GM18858 (cell line): ENCODE measurements around the gene C1QTNF7.
A peak's percentile ranks its signal among the peaks of the same experiment; 100 is the strongest.

ENCODE experiments used
- ATAC-seq: cut with Tn5 transposase; IDR thresholded peaks from one replicate; pipeline ENCODE4 v1.9.1; 2021; ENCODE audit not compliant: unreplicated experiment

The C1QTNF7 gene

DNA sequence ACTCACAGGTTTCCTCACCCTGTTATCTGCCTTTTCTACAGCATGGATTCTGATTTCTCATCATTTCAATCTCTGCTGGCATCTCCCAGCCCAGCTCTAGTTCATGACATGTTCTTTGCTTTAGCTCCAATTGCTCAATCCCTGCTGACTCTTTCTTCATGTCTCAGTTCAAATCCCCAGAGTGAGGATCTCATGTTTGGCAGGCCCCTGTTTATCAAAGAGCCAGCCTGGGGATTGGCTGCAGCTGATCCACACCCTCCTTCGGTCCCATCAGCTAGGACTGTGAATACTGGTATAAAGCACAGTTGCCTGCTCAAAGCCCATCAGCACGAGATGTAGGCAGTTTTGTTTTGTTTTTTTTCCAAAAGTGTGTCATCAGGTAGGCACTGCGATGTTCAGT lies 27.5 kb downstream of the C1QTNF7 start:
- ATAC-seq: no peak

DNA sequence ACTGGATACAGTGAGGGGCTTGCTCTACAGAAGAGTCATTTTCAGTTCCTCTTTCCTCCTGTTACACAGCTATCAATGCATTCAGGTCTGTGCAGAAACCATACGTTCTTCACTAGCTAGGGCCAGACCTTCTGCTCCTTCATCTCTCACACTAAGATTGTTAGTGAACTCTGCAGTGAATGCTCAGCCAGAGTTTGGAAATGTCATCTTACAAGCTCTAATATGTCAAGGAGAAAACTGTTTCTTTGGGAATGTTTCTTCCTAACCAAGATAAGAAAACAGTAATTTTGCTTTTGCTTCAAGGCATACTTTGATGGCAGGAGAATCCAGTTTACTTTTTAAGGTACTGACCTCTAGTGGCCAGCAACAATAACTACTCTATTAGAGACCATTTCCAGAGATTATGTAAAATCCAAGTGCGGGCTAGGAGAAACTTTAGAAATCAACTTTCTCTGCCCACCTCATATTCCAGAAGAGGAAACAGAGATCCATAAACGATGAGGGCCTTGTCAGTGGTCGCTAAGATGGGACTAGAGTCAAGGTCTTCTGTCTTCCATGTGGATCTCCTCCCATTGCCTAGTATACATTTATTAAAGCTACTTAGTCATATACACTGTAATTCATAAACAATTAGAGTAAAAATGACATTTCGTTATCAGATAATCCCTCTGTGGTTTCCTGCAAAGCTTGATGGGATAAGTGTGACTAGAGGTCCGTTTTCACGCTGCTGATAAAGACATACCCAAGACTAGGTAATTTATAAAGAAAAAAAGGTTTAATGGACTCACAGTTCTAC lies 29.8 kb downstream of the C1QTNF7 start:
- ATAC-seq: peak; percentile 99

DNA sequence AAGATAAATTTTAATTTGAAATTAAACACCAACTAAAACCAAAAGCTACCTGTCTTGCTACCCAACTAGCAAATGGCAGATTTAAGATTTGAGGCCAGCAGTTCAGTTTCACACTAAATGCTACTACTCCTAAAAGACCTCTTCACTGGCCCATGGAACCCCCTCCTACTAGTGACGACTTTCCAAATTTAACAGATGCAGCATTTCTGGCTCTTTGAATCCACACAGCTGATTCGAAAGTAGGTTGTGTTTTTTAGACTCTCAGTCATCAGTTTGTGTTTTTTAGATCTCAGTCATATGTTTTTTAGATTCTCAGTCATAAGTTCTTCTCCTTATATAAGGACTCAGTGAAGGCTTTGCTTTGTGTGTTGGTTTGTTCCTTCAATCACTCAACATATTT lies 30.8 kb downstream of the C1QTNF7 start:
- ATAC-seq: no peak

DNA sequence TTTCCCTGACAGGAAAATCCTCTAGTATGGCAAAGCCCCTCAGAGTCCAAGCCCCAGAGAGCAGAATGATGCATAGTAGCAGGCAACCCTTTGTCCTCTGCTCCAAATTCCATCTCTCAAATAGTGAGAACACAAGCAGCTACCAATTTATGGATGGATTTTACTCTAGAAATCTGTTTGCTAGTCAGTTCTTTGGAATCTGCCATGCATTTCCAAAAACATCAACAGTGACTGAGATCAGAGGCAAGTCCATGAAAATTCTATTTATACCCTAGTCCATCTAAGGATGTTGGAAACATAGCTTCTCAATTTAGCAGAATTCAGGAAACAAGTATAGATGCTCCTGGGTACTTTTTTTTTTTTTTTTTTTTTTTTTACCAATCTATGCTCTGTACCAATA lies 31.9 kb downstream of the C1QTNF7 start:
- no peak for ATAC-seq

DNA sequence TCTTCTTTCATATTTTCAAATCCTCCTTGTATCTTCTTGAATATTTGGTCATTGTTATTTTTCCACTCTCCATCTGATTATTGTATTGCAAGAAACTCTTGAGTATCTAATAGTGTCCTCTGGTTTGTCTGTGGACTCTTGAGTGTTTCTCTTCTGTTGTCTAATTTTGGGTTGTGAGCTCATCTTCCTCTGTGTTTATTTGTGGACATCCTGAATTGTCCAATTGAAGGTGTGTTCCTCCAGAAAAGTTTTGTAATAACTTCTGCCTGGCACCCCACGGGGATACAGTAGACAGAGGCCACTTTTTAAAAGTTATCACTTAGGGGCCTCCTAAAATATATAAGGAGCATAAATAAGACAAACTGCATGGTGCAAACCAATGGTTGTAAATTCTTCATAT lies 38.8 kb downstream of the C1QTNF7 start:
- ATAC-seq: no peak

DNA sequence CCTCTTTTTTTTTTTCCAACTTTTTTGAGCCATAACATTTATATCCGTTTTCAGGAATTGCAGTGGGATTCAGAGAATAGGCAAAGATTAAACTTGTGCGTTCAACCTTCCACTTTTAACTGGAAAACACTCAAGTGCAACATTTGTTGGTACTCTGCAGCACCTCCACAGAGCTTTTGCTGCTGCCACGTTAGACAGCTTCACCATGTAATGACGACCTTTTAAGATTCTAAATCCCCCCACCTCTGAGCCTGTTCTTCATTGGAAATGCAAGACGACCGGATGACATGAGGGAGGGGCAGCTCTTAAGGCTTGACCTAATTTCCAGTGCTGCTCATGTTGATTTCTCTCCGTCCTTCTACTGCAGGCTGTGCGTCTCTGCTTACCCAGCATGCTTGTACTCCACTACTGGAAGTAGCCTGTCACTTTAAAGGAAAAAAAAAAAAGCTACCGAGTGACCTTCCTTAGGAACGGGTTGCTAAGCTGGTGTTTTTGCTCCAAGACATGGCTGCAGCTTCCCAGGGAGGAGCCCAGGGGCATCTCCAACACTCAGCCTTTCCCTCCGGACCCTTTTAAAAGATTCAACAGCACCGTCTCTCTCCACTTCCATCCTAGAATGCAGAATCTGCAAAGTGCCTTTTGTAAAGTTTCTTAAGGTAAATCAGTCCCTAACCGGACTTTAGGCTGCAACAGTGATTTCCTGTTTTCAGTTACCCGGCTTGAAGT lies 41.7 kb downstream of the C1QTNF7 start, which contains the start of gene CC2D2A:
Gene CC2D2A, plus strand, starts transcription at position 481 of the 726 bp plus-strand sequence. CDS start 6,051 bp downstream, outside the sequence.
- ATAC-seq: no peak

DNA sequence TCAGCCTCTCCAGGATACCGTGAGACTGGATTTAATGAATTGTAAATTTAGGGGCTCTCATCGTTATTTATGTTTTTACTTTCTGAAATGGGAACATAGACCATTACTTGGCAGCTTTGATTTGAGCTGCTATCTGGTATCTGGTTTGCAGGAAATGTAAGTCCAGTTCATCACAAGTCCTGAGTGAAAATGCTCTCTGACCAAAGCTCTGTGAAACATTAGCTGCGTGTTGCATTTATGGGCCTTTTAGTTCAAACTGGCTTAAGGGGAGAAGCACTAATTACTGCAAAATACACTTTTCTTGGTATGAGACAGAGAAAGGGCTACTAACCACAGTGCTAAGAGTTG lies 42.3 kb downstream of the C1QTNF7 start:
- no peak for ATAC-seq

DNA sequence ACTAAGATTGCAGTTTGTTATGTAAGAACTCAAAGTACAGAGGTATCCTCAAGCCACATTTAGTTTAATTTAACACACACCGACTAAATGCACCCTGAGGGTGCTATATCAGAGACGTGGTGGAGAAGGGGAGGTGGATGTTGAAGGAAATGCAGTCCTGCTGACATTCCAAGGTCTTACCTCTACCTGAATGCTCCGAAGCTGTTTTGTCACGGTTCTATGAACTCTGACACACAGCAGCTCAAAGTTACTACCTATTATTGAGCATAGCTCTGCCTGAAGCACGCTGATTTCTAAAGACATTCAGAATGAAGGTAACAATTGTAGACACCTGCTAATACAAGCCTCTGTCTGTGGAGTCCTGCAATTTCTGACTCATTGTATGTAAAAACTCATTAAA lies 48.6 kb downstream of the C1QTNF7 start:
- ATAC-seq: no peak

DNA sequence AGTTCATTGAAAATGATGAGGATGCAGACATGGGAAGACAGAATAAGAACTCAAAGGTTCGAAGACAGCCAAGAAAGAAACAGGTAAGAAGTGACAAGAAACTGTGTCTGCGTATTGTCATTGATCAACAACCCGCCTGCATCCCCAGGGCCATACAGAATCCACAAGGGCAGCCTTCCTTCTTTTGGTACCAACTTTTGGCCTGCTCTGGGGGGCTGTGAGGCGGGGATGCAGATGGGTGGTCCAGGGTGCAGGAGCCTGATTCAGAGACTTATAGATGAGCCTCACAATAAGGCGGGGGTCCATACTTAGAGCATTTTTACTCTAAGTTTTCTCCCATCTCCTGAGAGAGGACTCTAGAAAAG lies 50.9 kb downstream of the C1QTNF7 start:
- ATAC-seq: no peak

DNA sequence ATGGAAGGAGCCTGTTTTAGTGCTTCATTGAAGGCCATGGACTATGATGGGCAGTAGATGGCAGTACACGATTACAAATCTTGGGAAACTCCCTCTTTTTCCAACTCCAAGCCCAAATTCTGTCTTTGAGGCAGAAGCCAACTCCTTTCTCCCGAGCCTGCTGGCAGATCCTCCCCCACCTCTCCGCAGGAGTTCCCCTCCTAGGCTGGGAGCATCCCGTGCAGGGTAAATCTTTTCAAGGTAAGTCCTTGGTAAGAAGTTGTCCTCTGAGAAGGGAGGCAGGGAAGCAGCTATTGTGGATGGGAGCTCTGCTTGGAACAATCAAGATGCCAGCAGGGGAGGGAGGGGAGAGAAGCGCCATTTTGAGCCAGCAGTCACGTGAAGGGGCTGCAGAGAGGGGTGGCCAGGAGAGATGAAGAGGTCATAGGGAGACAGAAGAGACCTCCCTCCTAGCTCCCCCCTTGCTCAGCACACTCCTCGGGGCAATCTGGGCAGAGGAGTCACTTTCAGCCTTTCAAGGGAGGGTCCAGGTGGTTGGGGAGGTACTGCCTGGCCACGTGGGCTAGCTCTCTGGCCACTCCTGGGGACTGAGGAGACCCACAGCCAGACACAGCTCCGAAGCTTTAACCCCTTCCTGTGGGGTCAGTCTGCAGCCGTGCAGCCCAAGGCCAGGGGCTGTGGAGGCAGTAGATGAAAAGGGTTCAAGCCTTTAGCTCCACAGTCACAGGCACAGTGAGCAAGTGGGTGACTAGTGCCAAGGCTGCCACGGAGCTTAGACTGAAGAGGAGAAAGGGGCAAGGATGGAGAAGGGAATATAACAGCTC lies 51.5 kb downstream of the C1QTNF7 start:
- ATAC-seq: no peak

DNA sequence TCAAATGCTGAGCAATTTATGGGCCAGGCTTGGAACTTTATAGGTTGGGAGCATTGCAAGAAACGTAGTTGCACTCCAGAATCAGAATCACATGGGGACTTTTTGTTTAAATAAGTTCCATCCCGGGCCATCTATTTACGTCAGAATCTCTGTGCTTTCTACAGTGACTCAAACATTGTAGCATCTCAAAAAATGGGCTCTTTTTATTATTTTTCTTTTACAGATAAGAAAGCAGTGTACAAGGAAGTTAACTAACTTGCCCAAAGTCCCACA lies 52.0 kb downstream of the C1QTNF7 start:
- no peak for ATAC-seq

DNA sequence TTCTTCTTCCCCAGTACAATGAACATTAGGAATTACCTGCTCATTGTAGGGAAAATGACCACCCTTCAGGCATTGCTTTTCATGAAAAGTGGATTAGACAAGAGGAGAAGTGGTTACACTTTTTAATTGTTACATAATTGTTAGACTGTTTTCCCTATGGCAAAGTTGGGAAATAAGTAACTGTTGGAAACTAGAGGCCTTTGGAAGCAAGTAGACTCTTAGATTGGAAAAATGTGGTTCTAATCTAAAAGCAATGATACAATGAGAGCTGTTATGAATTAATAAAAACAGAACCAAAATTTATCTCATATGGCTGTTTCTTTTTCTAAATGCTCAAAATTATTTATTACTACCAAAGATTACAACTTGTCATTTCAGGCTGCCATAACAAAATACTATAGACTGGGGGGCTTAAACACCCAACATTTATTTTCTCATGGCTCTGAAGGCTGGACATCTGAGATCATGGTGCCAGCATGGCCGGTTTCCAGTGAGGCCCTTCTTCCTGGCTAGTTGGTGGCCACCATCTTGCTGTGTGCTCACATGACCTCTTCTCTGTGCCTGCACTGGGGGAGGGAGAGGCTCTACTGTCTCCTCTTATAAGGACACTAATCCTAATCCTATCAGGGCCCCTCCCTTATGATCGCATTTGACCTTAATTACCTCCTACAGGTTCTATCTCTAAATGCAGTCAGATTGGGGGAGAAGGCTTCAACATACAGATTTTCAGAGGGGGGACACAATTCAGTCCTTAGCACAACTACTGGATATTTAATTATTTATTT lies 54.3 kb downstream of the C1QTNF7 start:
- ATAC-seq: no peak

DNA sequence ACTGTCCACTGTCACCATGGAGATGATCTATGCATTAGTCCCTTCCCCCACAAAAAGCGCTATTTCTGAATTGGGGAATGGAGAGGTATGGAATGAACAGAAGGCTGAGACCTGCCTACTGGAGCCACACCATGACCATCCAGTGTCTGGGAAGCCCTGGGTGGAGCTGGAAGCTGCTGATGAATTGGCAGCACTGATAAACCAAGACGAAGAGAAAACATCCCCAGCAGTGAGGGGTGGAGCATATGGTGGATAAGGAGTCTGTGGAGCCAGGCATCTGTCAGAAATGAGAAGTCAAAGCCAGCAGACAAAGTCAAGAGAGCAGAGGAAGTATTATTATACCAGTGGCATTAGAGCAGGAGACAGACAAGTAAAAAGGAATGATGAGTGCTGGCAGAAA lies 55.0 kb downstream of the C1QTNF7 start:
- no peak for ATAC-seq

DNA sequence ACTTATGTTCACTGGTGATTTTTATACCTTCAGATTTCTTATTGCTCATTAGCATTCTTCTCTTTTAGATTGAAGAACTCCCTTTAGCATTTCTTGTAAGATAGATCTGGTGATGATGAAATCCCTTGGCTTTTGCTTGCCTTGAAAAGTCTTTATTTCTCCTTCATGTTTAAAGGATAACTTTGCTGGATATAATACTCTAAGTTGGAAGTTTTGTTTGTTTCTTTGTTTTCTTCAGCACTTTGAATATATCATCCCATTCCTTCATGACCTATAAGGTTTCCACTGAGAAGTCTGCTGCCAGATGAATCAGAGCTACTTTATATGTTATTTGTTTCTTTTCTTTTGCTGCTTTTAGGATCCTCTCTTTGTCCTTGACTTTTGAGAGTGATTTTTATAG lies 60.3 kb downstream of the C1QTNF7 start:
- ATAC-seq: no peak

DNA sequence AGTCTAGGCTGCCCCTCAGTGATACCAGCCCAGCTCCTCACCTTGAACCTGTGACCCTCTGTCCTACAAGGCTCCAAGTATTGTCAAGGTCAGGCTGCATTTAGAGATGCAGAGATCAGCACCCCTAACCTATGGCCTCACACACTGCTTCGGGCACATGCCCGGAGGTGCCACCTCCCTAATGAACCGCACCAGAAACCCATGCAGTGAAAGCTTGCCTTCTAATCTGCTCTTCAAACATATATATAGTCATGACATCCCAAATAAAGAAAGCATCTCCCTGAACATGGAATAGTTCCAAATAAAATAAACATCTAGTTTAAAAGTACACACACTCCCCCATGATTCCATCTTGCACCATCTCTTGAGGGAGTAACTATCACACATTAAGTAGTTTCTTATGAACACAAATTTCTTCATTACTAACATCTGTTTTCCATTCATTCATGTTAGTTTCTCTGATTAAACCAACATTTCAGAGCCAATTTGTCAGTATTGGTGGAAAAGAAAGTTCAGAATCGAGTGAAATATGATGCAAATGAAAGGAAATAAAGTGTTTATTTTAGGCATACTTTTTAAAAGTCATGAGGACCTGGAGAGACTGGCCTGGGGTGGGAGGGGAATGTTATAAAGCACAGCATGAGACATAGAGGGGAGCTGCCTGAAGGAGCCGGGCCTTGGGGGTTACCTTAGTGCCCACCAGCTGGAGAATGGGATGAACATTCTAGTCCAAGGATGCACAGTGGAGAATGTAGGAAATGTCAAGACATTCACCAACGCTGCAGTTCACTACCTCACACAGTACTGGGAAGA lies 61.0 kb downstream of the C1QTNF7 start:
- ATAC-seq: no peak

DNA sequence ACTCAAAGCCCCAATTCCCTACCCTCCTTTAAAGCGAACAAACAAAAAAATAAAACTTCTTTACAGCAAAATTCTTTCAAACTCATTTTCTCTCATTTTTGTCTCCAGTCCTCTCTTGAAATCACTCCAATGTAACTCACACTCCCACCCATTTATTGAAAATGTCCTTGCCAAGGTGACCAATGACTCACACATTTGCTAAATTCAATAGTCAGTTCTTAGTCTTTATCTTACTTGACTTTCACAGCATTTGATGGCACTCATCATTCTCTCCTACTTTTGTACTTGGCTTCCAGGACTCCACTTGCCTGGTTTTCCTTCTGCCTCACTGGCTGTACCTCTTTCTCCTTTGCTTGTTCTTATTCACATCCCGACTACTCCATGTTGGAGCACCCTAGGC lies 61.7 kb downstream of the C1QTNF7 start:
- no peak for ATAC-seq

DNA sequence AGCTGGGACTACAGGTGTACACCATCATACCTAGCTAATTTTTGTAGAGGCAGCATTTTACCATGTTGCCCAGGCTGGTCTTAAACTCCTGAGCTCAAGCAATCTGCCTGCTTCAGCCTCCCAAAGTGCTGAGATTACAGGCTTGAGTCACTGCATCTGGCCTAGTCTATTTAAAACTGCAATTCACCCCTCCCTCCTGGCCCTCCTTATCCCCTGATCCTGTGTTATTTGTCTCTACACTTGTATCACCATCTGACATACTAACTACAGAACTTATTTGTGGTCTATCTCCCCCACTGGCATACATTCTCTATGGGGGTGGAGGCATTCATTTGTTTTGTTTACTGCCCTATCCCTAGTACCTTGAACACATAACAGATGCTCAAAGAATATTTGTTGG lies 65.6 kb downstream of the C1QTNF7 start:
- ATAC-seq: no peak

DNA sequence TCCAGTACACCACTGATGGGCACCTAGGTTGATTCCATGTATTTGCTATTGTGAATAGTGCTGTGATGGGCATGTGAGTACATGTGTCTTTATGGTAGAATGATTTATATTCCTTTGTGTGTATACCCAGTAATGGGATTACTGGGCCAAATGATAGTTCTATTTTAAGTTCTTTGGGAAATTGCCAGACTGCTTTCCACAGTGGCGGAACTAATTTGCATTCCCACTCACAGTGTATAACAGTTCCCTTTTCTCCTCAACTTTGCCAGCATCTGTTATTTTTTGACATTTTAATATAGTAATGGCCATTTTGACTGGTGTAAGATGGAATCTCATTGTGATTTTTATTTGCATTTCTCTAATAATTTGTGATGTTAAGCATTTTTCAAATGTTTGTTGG lies 67.8 kb downstream of the C1QTNF7 start:
- no peak for ATAC-seq
